H1 (cell line): Measurements from ENCODE around the gene GPR45. TPM values are rescaled to one million over a fixed set of nuclear protein-coding genes. Genes with fewer than 3 reads are reported as not detected.

Experiments used
- CTCF ChIA-PET: fragments of 300-600 bp; sonication (Branson Sonifier 250); formaldehyde crosslinking; loops from one replicate; lab custom pipeline; 2021; ENCODE audit not compliant: partially characterized antibody; lab: Charles Lee
- POLR2A ChIA-PET: fragments of 300-600 bp; sonication (Branson Sonifier 250); formaldehyde crosslinking; loops from one replicate; lab custom pipeline; 2021; ENCODE audit warnings: inconsistent platforms; ENCODE audit not compliant: partially characterized antibody; lab: Charles Lee
- DNase-seq, 2 experiments: peaks; one replicate each; pipeline versions ENCODE4 v3.0.0 to v3.0.0-alpha.2; 2010 to 2022; ENCODE audit warnings: low spot score in 2 of 2, low read depth in 1 of 2, mixed read lengths in 1 of 2
- FAIRE-seq: peaks from 2 replicates; lab custom pipeline; 2011; peaks lifted over from hg19 to GRCh38; lab: Jason Lieb, UNC
- H2AFZ ChIP-seq: 2 replicates; pipeline ENCODE4 v1.8.1; 2012; ENCODE audit warnings: low read length, inconsistent platforms
- H2AK5ac ChIP-seq: 2 replicates; pipeline ENCODE4 v1.6.1; 2013; ENCODE audit warnings: low read depth, low read length
- H2BK120ac ChIP-seq: replicated peaks from 2 replicates; pipeline ENCODE3; 2013; ENCODE audit warnings: low read depth, low read length, inconsistent platforms
- H2BK12ac ChIP-seq: 2 replicates; pipeline ENCODE4 v1.6.1; 2013; ENCODE audit warnings: low read depth, low read length
- H2BK15ac ChIP-seq: 2 replicates; pipeline ENCODE4 v1.6.1; 2013; ENCODE audit warnings: low read length
- H2BK20ac ChIP-seq: 2 replicates; pipeline ENCODE4 v1.6.1; 2013; ENCODE audit warnings: low read length
- H2BK5ac ChIP-seq: 2 replicates; pipeline ENCODE4 v1.6.1; 2013; ENCODE audit warnings: low read depth, low read length
- H3K14ac ChIP-seq: 2 replicates; pipeline ENCODE4 v1.6.1; 2013; ENCODE audit warnings: inconsistent platforms; ENCODE audit not compliant: insufficient read length
- H3K18ac ChIP-seq: 2 replicates; pipeline ENCODE4 v1.6.1; 2013; ENCODE audit warnings: low read length; ENCODE audit errors: extremely low read depth
- H3K23ac ChIP-seq: 2 replicates; pipeline ENCODE4 v1.6.1; 2013; ENCODE audit warnings: inconsistent platforms; ENCODE audit not compliant: insufficient read length
- H3K23me2 ChIP-seq: 2 replicates; pipeline ENCODE4 v1.6.1; 2013; ENCODE audit warnings: low read depth, low read length
- H3K27ac ChIP-seq: 2 replicates; pipeline ENCODE4 v1.6.1; 2011; ENCODE audit warnings: low read depth, low read length, inconsistent platforms
- H3K27me3 ChIP-seq, 4 experiments: replicated peaks in 1 of 4; 1 replicate in 1 of 4; 2 replicates in 3 of 4; pipeline versions ENCODE4 v1.6.1 to v1.8.1; 2011 to 2013; ENCODE audit warnings: low read length in 3 of 4, mild to moderate bottlenecking in 3 of 4, inconsistent platforms in 2 of 4, mixed read lengths in 2 of 4, moderate library complexity in 1 of 4; ENCODE audit not compliant: control insufficient read depth in 3 of 4, insufficient read depth in 3 of 4; ENCODE audit errors: extremely low read depth in 1 of 4
- H3K36me3 ChIP-seq, 4 experiments: 2 replicates each; pipeline versions ENCODE4 v1.6.1 to v1.8.1; 2011 to 2013; ENCODE audit warnings: mild to moderate bottlenecking in 4 of 4, low read length in 3 of 4, moderate library complexity in 2 of 4, control low read depth in 1 of 4, inconsistent platforms in 1 of 4; ENCODE audit not compliant: insufficient read depth in 4 of 4, control insufficient read depth in 2 of 4
- H3K4ac ChIP-seq: replicated peaks from 2 replicates; pipeline ENCODE3; 2013; ENCODE audit warnings: low read length, low read depth, mixed read lengths, inconsistent platforms; ENCODE audit not compliant: insufficient read length
- H3K4me1 ChIP-seq, 4 experiments: replicated peaks in 1 of 4; 1 replicate in 1 of 4; 2 replicates in 3 of 4; pipeline versions ENCODE4 v1.6.1 to v1.8.1; 2011 to 2013; ENCODE audit warnings: low read length in 3 of 4, inconsistent platforms in 2 of 4, mixed read lengths in 1 of 4; ENCODE audit not compliant: insufficient read depth in 4 of 4, control insufficient read depth in 3 of 4
- H3K4me2 ChIP-seq, 2 experiments: 2 replicates each; pipeline versions ENCODE4 v1.6.1 to v1.8.1; 2011 to 2013; ENCODE audit warnings: low read depth in 2 of 2, low read length in 2 of 2, control low read depth in 1 of 2, inconsistent platforms in 1 of 2, mild to moderate bottlenecking in 1 of 2; ENCODE audit not compliant: insufficient read depth in 1 of 2
- H3K4me3 ChIP-seq, 4 experiments: fragments of 200-600, 300-600 bp in 1 of 4; sonication (generic), shearing (Covaris generic), sonication (Bioruptor Twin) in 1 of 4; 2 replicates each; pipeline versions ENCODE4 v1.5.1 to v1.8.1; 2011 to 2016; ENCODE audit warnings: low read length in 4 of 4, low read depth in 3 of 4, control low read depth in 2 of 4, inconsistent platforms in 2 of 4, mild to moderate bottlenecking in 2 of 4, mixed read lengths in 1 of 4, moderate library complexity in 1 of 4; ENCODE audit not compliant: insufficient read depth in 2 of 4; ENCODE audit errors: extremely low read depth in 1 of 4
- H3K56ac ChIP-seq: replicated peaks from 2 replicates; pipeline ENCODE3; 2013; ENCODE audit warnings: low read depth, mild to moderate bottlenecking, mixed read lengths, low read length, inconsistent platforms; ENCODE audit not compliant: insufficient read length
- H3K79me1 ChIP-seq: 2 replicates; pipeline ENCODE4 v1.6.1; 2013; ENCODE audit warnings: low read depth, low read length, control low read depth
- H3K79me2 ChIP-seq, 2 experiments: 2 replicates each; pipeline versions ENCODE4 v1.6.1 to v1.8.1; 2012 to 2013; ENCODE audit warnings: low read length in 2 of 2, mild to moderate bottlenecking in 2 of 2, inconsistent platforms in 1 of 2; ENCODE audit not compliant: insufficient read depth in 2 of 2, control insufficient read depth in 1 of 2
- H3K9ac ChIP-seq, 4 experiments: replicated peaks in 1 of 4; 1 replicate in 1 of 4; 2 replicates in 3 of 4; pipeline versions ENCODE4 v1.6.1 to v1.8.1; 2011 to 2013; ENCODE audit warnings: low read depth in 3 of 4, low read length in 3 of 4, control low read depth in 2 of 4, mild to moderate bottlenecking in 2 of 4, moderate library complexity in 2 of 4, inconsistent platforms in 1 of 4; ENCODE audit errors: extremely low read depth in 1 of 4
- H3K9me3 ChIP-seq, 2 experiments: 2 replicates each; pipeline versions ENCODE4 v1.6.1 to v1.8.1; 2012 to 2013; ENCODE audit warnings: mild to moderate bottlenecking in 2 of 2, moderate library complexity in 2 of 2, control low read depth in 1 of 2, inconsistent platforms in 1 of 2, low read depth in 1 of 2, low read length in 1 of 2, mixed read lengths in 1 of 2; ENCODE audit not compliant: insufficient read depth in 2 of 2
- H4K20me1 ChIP-seq, 2 experiments: replicated peaks in 1 of 2; 2 replicates each; pipeline versions ENCODE3 to v1.8.1; 2011 to 2013; ENCODE audit warnings: inconsistent platforms in 2 of 2, low read length in 2 of 2, mild to moderate bottlenecking in 1 of 2; ENCODE audit not compliant: insufficient read depth in 2 of 2, control insufficient read depth in 1 of 2
- H4K5ac ChIP-seq: 2 replicates; pipeline ENCODE4 v1.6.1; 2013; ENCODE audit warnings: low read length, low read depth, mixed read lengths, inconsistent platforms; ENCODE audit not compliant: insufficient read length
- H4K8ac ChIP-seq: 2 replicates; pipeline ENCODE4 v1.8.0; 2013; ENCODE audit warnings: mild to moderate bottlenecking, moderate library complexity, low read length, inconsistent platforms; ENCODE audit not compliant: insufficient read depth; ENCODE audit errors: extremely low read depth
- H4K91ac ChIP-seq: replicated peaks from 2 replicates; pipeline ENCODE3; 2013; ENCODE audit warnings: low read length, mixed read lengths, inconsistent platforms; ENCODE audit not compliant: insufficient read length
- ASH2L ChIP-seq: fragments of 200-600, 300-600 bp; sonication (generic); IDR thresholded peaks from one replicate; pipeline ENCODE4 v1.7.1; 2017; ENCODE audit warnings: low read length
- CEBPB ChIP-seq: IDR thresholded peaks from 2 replicates; pipeline ENCODE4 v1.6.1; 2012; ENCODE audit warnings: low read depth, low read length
- CREB1 ChIP-seq: IDR thresholded peaks from 2 replicates; pipeline ENCODE4 v1.6.1; 2012; ENCODE audit warnings: inconsistent platforms
- EP300 ChIP-seq, 2 experiments: IDR thresholded peaks; 1 replicate in 1 of 2; 2 replicates in 1 of 2; pipeline ENCODE4 v1.6.1; 2011 to 2012; ENCODE audit warnings: low read depth in 2 of 2, low read length in 2 of 2, mild to moderate bottlenecking in 2 of 2, borderline replicate concordance in 1 of 2, inconsistent platforms in 1 of 2, moderate library complexity in 1 of 2
- HDAC2 ChIP-seq, 2 experiments: fragments of 300-600 bp in 1 of 2; sonication (generic) in 1 of 2; IDR thresholded peaks; 2 replicates each; pipeline ENCODE4 v1.6.1; 2011 to 2012; ENCODE audit warnings: low read depth in 2 of 2, low read length in 2 of 2, mild to moderate bottlenecking in 2 of 2, moderate library complexity in 2 of 2, borderline replicate concordance in 1 of 2, inconsistent platforms in 1 of 2
- KDM4A ChIP-seq: IDR thresholded peaks from one replicate; pipeline ENCODE4 v1.7.1; 2012; ENCODE audit warnings: low read depth, mild to moderate bottlenecking, moderate library complexity, low read length, inconsistent platforms; ENCODE audit not compliant: severe bottlenecking
- SAP30 ChIP-seq: fragments of 300-600 bp; sonication (generic); IDR thresholded peaks from 2 replicates; pipeline ENCODE4 v1.7.1; 2012; ENCODE audit warnings: low read length, moderate library complexity, mild to moderate bottlenecking, inconsistent platforms; ENCODE audit not compliant: insufficient read depth, insufficient replicate concordance
- WGBS, 2 experiments: shearing (Covaris generic) in 1 of 2; methylation state at CpG; one replicate each; pipeline versions ENCODE4 v1.1.6 to v1.1.7; 2013 to 2015; ENCODE audit warnings: low lambda C conversion rate in 2 of 2, mixed read lengths in 2 of 2, inconsistent platforms in 1 of 2, low coverage in 1 of 2, missing lambda C conversion rate in 1 of 2; ENCODE audit not compliant: insufficient replicate concordance in 2 of 2, insufficient coverage in 1 of 2, insufficient read length in 1 of 2; ENCODE audit errors: extremely low coverage in 1 of 2, missing lambda C conversion rate in 1 of 2; 5-methylcytosine and 5-hydroxymethylcytosine counted together
- polyA plus RNA-seq, 7 experiments: library from polyadenylated mRNA; depleted of rRNA in 3 of 7; stranded (reverse) in 5 of 7; unstranded in 2 of 7; fragments of >200 nt in 5 of 7; fragments of 200-250 nt in 2 of 7; gene quantifications; 1 replicate in 5 of 7; 2 replicates in 1 of 7; 4 replicates in 1 of 7; pipeline versions ENCODE4 v1.2.1 to v1.2.3, GENCODE V29; 2011 to 2013; ENCODE audit warnings: missing spikeins in 2 of 7, mixed read lengths in 2 of 7
- total RNA-seq: library from RNA; stranded (reverse); fragmentation: NEBNext Ultra II Directional; extraction: Animal tissue kit (Norgen Biotek cat#: 25700); gene quantifications from 2 replicates; pipeline ENCODE4 v1.2.1, GENCODE V29; 2021

GPR45 gene
- total and polyA plus RNA-seq, 2 of the 8 experiments (the other 6 are each of a cell fraction or from before 2014, with no cell fraction given), result 0.21 TPM; not detected in 1

- Histone ChIP-seq H3K4me1 (no peaks in the 10 kb centered on the region), H2AFZ (no peak overlapping the region), H3K56ac (no peak overlapping the region), H2BK5ac (no peak overlapping the region), H2BK15ac (no peak overlapping the region), H3K79me1 (no peaks in the 10 kb centered on the region), H3K14ac (no peak overlapping the region), H4K8ac (no peak overlapping the region), H2BK20ac (no peak overlapping the region), H3K27me3 (no peaks in the 10 kb centered on the region), H4K20me1 (no peaks in the 10 kb centered on the region), H3K4me3 (no peak overlapping the region), H3K4me2 (no peak overlapping the region), H3K79me2 (no peaks in the 10 kb centered on the region), H2BK12ac (no peak overlapping the region), H2BK120ac (no peak overlapping the region), H3K23me2 (no peaks in the 10 kb centered on the region), H3K27ac (no peak overlapping the region), H3K23ac (no peak overlapping the region), H3K36me3 (no peaks in the 10 kb centered on the region), H2AK5ac (no peak overlapping the region), H3K4ac (no peak overlapping the region), H4K91ac (no peak overlapping the region), H3K18ac (no peak overlapping the region), H3K9me3 (peaks cover 0 to 5% of the 10 kb centered on the region in 2 experiments; a peak in 1 of 4 replicates), H4K5ac (no peak overlapping the region), H3K9ac (no peak overlapping the region)
- 94% methylated on average over 4 of the region's 4 CpGs; no CpG with 5 or more reads in 1 of the 2 experiments for WGBS, 2 experiments
- DNase-seq (no peak), FAIRE-seq (no peak)
- ChIA-PET POLR2A (no interaction called here), CTCF (no interaction called here)
- TF ChIP-seq KDM4A (no peak), CREB1 (no peak), ASH2L (no peak), CEBPB (no peak), SAP30 (no peak), HDAC2 (IDR thresholded peaks at IDR 0.05; ENCODE audit: borderline replicate concordance in 1 of 2, low read depth in 2 of 2, low read length in 2 of 2) (no peak), EP300 (IDR thresholded peaks at IDR 0.05; ENCODE audit: borderline replicate concordance in 1 of 2, low read depth in 2 of 2, low read length in 2 of 2) (no peak)
Measured at GRCh38 chr2:105249891-105250290, 8.3 kb downstream of the GPR45 start.
